Amniotic epithelial cell (primary cell): Measurements from ENCODE around the gene RHBDF2.
A peak's percentile ranks its signal among the peaks of the same experiment; 100 is the strongest.

ENCODE experiments used
- DNase-seq: peaks from one replicate; pipeline ENCODE4 v3.0.0-alpha.2; 2010; ENCODE audit warnings: low read depth

The RHBDF2 gene

DNA sequence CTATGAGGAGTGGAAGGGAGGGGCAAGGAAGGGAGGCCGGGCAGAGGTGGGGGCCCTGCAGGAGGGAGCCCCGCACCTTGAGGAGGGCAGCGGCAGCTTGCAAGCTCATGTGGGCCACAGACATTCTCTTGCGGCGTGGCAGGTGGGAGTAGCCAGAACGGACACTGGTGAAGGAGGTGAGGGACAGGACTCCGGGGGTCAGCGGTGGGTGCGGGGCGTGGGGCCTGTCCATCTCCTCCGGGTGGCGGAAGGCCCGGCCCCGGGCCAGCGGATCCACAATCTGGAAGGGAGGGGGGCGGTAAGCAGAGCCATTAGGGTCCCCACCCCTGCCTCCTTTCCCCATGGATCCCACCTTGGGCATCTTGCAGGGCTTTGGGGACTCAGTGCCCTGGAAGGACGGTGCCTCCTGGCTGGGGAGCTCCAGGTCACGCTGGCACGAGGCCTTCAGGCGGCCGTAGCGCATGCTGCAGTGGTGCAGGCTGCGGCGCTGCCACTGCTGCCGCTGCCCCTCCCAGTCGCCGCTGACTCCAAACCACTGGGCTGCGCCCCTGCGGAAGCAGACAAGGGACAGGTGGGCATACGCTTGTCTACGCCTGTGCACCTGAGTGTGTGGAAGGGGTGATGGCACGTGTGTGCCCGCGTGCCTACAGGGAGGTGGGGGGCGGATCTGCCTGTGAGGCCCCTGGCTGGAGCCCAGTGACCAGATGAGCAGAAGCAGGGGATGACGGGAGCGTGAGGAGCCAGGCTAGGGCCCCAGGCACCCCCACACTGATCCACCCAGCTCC lies 22.3 kb downstream of the RHBDF2 start:
- no peak for DNase-seq

DNA sequence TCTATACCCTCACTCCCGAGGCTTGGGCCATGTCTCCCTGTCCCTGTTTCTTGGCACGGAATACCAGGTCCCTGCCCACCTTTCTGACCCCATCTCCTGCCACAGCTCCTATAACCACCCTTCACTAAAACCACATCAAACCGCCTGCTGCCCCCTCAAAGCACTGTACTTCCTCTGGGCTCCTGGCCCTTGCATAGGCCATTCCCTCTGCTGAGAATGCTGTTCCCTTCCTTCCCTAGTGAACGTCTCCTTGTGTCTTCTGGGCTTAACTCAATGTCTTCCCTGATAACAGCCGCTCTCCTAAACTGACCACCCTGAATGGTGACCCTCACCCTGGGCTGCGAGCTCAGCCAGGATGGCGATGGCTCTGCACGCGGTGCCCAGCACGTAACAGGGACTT lies 23.1 kb downstream of the RHBDF2 start:
- DNase-seq: no peak

DNA sequence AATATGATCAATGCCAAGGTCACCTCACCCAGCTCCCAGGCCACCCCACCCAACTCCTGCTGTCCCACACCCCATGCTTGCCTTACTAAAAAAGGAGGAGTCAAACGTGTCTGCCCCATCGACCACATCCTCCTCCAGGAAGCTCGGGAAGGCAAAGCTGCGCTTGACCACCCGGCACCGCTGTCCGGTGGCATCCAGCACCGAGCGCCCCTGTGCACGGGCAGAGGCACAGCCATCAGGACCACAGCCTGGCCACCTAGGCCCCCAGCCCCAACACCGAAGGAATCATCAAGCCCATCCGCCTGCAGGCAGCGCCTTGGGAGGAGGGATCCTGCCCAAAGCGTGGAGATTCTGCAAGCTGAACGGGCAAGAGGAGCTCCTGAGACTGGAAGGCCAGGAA lies 23.6 kb downstream of the RHBDF2 start:
- no peak for DNase-seq

DNA sequence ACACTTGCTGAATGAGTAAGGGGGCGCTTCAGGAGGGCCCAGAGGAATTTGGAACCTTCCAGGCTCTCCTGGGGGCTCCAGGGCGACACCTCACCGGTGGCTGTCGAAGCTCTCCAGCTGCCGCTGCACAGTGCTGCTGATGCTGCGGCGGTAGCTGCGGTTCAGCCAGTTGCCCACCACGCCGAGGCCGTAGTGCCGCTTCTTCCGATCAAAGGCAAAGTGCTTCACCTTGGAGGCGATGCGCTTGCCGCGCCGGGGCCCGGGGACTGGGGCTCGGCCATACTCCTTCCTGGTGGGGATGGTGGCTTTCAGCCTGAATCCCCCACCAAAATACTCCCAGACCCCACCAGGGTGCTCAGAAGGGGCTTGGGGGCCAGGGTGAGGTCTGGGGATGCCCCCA lies 24.5 kb downstream of the RHBDF2 start:
- no peak for DNase-seq

DNA sequence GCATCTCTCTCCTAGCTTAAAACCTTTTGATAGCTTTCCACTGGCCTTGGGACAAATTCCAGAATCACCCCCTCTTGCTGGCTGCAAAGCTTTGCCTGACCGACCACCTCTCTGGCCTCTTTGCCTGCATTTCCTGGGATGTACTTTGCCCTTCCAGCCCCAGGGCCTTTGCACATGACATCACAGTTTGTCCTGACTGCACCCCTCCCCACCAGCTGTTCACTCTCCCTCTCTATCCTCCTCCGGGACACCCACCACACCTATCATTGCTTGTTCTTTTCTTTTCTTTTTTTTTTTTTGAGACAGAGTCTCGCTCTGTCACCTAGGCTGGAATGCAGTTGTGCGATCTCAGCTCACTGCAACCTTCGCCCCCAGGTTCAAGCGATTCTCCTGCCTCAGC lies 25.9 kb downstream of the RHBDF2 start:
- no peak for DNase-seq

DNA sequence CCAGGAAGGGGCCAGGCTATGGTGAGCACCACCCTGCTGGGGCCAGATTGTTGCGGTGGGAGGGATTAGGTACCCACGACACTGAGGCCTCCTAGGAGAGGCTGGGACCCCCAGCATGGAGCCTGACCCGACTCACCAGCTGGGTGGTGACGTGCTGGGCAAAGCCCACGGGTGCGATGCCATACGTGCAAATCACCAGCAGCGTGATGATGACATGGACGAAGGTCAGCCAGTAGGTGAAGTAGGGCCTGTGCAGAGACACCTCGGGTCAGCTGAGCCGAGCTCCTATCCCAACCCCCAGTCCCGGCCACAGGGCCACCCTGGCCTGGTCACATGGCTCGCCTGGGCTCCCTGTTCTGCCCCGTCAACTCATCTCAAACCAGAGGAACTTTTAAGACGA lies 26.3 kb downstream of the RHBDF2 start:
- DNase-seq: no peak

DNA sequence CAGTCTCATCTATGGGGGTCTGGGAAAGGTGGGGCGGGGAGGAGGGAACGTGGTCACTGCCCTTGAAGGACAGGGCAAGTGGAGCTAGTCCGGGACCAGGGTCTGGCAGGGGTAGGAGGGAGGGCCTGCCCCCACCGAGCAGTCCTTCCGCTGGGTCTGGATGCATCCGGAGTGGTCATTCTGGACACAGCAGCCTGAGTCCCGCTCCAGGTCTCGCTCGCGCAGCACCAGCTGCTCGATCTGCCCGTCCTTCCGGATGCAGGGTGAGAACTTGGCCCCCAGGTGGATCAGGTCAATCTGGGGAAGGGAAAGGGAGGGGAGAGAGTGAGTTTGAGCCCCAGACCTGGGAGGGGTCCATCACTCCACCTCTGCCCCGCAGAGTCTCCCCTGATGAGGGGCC lies 27.0 kb downstream of the RHBDF2 start:
- DNase-seq: no peak

DNA sequence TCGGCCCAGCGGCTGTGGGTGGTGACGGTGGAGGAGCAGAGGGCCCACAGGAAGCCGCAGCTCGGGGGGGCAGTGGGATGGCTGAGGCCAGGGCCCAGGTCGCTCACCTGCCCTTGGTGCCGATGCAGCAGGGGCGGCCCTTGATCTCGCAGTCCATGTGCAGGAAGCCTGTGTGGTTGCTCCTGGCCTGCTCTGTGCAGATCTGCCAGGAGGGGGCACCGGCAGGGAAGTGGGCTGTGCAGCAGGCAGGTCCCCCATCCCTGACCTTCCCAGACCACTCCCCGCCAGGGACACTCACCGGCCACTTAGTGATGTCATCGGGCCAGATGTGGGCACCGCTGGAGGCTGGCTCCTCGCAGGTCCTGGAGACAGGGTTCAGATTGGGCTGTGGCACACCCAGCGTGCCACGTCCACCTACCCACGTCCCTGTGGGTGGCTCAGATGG lies 27.7 kb downstream of the RHBDF2 start:
- no peak for DNase-seq

DNA sequence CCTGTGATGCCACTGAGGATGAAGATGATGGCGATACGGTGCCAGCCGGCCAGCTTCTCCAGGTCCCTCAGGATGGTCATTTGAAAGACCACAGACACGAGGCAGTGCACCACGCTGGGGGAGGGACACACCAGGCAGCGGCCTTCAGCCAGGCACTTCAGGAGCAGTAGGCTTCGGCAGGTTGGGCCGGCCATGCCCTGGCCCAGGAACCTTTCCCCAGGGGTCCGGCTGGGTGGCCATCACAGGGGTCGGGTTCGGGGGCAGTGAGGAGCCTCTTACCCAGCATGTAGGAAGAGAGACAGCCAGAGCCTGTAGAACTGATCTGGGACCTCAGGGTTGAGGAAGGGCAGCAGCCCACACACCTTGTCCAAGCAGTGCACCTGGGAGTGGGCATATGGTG lies 28.5 kb downstream of the RHBDF2 start:
- no peak for DNase-seq

DNA sequence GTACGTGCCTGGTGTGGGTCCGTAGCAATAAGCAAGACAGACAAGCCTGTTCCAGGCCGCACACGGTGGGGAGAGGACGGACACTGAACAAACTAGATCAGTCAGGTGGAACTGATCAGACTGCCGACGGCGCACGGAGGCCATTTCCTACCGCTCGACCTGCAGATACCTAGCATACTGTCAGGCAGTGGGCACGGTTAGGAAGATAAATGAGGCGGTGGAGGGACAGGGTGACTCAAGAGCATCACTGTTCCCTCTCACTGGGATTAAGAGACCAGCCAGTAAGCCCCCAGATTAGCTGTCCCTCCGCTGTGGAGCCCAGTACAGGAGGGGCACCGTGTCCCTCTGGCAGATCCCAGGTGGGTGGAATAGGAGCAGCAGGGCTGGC lies 29.0 kb downstream of the RHBDF2 start:
- DNase-seq: no peak

DNA sequence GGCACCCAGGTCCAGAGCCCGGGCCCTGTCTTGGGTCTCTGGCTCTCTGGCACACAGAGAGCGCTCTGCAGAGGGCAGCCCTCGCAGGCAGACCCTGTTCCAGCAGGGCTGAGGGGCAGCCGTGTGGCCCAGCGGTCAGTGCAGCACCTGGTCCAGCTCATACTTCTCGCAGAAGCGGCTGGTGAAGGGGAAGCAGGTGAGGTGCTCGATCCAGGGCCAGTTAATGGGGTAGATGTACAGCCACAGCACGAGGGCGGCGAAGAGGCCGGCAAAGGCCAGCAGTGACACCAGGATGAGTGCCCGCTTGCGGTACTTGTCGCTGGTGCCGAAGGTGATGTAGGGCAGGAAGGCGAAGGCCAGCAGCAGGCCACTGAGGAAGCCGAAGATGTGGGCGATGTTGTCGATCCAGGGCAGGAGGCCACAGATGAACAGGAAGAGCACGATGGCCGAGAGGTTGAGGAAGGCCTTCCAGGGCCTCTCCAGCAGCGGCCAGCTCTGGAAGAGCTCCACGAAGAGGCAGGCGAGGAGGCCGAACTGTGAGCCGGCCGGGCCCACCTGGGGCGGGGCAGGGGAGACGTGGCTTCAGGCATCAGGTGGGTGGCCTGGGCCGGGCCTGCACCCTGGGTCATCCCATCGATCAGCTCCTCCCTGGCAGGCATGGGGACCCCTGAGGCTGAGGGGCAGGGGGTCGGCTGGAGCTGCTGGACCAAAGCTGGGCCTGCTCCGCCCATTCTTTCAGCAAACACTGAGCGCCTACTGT lies 29.5 kb downstream of the RHBDF2 start:
- DNase-seq: no peak

DNA sequence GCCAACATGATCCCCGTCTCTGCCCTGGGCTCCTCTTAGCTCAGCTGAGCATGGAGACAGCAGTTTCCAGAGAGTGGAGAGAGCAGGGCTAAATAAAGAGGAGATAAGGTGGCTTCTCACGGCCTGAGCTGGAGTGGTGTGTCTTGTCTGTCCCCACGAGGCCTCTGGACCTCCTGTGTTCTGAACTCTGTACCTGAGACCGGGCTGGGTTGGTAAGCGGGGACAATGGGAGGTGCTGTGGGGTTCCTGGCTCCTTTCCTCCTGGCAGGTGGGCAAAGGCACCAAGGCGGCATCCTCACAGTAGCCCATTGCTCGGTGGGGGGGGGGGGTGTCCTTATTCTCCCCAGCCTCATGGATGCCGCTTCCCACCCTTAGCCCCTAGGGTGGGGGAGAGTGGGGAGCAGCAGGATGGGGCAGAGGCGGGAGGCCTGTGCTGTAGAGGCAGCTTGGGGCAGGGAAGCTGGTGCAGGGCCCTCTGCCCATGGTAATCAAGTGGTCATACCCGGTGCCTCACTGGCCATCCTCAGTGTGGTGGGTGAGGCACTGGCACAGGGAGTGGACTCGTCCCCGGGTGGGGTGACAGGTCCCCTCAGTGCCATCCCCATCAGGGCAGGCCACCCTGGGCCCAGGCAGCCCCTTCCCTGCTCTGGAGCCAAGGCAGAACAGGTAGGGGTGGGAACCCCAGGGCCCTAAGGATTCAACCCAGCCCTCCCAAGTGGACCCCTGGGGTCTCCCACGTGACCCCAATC lies 31.1 kb downstream of the RHBDF2 start:
- DNase-seq: no peak

DNA sequence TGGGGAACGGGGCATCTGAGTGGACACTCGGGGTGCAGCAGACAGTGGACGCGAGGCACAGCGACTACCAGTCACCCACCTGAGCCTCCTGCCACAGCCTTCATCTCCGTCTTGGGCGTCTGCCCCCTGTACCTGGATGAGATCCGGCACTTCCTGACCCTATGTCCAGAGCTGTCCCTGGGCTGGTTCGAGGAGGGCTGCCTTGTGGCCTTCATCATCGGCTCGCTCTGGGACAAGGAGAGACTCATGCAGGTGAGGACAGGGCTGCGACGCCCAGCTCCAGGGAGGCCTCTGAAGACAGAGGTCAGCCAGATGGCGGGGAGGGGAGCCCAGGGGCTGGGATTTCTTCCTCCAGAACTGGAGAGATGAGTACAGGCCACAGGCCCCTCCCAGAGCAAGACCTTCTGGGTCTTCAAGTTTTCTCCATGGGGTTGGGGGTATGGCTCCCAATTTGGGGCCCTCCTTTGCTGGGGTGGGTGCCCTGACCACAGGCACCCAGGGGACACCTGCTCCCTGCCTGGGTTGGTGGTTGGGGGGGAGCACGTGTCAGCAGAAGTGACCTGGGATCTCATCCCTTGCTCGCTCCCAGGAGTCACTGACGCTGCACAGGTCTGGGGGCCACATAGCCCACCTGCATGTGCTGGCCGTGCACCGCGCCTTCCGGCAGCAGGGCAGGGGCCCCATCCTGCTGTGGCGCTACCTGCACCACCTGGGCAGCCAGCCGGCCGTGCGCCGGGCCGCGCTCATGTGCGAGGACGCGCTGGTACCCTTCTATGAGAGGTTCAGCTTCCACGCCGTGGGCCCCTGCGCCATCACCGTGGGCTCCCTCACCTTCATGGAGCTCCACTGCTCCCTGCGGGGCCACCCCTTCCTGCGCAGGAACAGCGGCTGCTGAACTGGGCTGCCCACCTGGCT lies 31.9 kb downstream of the RHBDF2 start:
- no peak for DNase-seq

DNA sequence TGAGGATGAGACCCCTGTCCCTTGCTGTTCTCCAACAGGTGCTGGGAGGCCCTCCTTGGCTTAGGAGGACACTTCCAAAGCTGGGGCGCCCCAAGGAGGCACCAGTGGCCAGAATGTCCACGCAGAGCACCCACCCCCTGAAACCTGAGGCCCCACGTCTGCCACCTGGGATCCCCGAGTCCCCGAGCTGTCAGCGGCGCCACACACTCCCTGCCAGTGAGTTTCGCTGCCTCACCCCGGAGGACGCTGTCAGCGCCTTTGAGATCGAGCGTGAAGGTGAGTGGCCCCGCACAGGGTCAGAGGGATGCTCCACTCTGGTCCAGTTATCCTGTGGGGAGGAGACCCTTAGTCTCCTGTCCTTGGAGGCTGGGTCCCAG lies 32.6 kb downstream of the RHBDF2 start:
- no peak for DNase-seq

DNA sequence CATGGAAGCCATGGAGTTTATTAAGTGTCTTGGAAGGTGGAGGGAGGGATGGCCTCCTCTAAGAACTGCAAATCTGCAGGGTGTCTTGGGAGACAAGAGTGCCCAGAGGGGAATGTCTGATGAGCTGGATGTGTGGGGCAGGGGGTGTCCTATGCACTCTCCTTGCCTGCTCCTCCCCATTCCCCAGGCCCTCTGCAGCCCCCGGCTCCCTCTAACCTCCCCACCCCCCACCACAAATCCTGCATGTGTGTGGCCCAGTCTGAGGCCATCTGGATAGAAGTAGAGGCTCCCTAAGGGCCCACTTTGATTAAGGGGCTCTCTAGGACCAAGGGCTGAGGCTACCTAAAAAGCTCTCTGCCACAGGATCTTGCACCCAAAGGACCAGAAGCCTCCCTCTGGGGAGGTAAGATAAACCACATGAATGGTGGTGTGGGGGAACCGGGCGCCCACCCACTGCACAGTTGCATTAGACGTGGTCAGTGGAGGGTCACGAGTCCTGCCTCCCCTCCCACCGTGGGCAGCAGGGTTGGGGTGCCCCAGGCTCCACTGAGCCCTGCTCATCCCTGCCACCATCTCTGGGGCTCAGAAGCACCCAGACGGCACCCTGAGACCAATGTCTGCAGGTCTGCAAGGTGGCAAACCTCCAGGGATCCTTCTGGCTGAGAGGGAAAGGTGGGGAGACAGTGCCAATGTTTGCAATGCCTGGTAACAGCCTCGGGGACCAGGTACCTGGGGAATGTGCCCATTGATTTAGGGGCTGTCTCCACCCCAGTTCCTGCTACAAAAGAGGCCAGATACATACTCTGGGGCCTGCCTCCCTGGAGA lies 33.2 kb downstream of the RHBDF2 start:
- DNase-seq: no peak

DNA sequence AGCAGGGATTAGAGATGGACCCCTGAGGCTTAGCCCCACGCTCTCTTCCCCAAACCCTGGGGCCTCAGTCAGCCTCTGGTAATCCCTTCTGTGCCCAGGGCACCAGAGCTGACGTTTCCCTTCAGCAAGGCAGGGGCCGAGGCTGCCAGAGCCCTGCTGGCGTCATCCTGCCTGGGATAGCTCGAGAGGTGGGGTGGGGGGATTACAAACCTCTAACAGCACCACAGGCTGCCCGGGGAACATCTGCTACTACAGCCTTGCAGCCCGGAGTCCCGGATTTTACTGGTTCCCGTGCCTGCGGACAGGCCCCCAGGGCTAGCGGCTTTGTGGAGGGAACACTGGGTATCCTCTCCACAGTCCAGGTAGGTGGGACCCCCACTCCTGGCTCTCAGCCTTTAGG lies 33.9 kb downstream of the RHBDF2 start, which contains the start of gene AANAT:
Gene AANAT (plus strand): TSS at position 238 of the 400 bp plus-strand sequence. CDS start 1,144 bp downstream, outside the sequence.
- DNase-seq: no peak

DNA sequence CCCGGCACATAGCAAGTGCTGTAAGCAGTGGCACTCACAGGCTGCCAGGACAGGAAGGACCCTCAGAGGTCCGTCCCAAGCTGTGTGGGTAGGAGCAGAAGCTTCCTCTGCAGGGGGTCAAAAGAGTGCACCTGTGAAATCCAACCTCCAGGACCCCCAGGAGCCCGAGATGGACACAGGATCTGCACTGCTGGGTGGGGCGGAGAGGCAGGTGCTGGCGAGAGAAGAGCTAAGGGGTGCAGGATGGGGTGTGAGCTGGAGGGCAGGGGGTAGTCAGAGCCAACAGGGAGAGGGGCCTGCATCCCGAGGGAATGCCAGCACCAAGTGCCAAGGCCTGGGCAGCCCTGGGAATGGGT lies 34.5 kb downstream of the RHBDF2 start:
- DNase-seq: no peak

DNA sequence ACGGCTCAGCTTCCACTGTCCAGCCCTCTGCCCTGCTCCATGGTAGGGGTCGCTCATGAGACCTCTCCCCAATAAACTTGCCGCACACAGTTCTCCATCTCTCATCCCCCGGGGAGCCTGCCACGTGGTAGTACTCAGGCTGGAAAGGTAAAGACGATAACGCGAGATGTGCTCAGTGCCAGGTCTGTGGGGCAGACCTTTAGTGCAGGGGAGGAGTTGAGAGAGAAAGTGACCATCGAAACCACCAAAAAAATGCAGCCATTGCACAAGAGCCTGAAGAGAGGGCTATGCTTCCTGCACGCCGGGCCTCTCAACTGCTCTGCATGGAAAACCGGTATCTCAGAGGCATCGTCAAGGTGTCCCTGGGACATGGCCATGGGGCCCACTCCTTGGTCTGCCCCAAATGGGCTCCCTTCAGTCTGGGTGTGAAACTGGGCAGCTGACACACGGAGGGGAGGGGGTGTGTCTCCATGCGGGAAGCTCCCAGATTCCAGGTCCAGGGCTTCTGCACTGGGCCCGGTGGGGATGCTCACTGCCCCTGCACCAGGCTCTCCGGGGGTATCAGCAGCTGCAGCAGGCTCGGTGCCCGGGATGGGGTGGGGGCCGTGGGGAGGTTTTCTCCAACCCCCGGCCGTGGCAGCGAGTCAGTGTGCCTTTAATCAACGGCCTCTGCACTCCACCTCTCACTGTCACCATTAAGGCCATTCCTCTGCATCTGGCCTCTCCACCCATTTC lies 38.5 kb downstream of the RHBDF2 start:
- no peak for DNase-seq

DNA sequence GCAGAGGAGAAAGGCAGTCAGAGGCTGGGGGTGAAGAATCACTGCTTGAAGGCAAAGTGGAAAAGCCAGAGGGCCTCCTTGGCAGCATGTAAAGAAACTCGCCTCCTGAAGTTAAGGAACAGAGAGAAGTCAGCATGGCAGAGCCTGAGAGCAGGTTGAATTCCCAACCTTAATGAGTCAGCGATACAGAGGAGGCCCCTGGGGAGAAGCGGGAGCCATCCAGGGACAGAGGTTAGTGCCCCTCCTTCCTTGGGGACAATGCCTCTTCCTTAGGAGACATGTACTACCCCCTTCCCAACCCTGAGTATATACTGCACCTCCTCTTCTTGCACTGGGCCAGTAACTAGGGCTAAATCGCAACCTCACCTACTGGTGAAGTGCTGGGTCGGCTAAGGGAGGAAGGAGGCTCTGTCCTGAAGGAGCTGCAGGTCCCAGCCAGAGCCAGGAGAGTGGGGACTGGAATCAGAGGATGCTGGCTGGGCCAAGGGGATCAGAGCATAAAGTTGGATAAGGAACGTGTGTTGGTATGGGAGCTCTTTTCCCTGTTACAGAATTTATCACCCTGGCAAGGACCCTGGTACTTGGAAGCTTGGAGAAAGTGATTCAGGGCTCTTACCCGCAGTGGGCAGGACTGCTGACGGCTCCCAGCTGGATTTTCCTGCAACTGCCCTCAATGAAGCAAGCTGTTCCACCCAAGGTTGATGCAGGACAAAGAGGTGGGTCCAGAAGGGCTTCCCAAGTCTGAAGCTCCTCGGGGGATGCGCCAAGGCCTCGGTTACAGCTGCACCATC lies 39.3 kb downstream of the RHBDF2 start:
- DNase-seq: peak; percentile 39
